OCI-M2 (cell line): Measurements from ENCODE around the gene OR6S1.
"Not testable (repeated sequence)": the region's sequence is repeated elsewhere in the genome, so short reads cannot be mapped to it uniquely, and the experiment has no call there.

Experiments used
- DNase-seq: peaks from one replicate; lab custom pipeline; 2025; ENCODE audit not compliant: unreplicated experiment; lab: John Stamatoyannopoulos, UW

Gene OR6S1

GRCh38 chr14:20671597-20672283, 30.2 kb upstream of the OR6S1 start:
- DNase-seq: no peak

GRCh38 chr14:20668969-20669368, 27.5 kb upstream of the OR6S1 start:
- DNase-seq: no peak

- no peak for DNase-seq
These were observed 26.5 kb upstream of the OR6S1 start for GRCh38 chr14:20667957-20668356.

- not testable (repeated sequence) for DNase-seq
These were observed 25.0 kb upstream of the OR6S1 start for GRCh38 chr14:20666400-20666961.

- DNase-seq: peak; percentile 41
These were observed 21.7 kb upstream of the OR6S1 start for GRCh38 chr14:20662968-20663732.

- no peak for DNase-seq
These were observed 19.7 kb upstream of the OR6S1 start for GRCh38 chr14:20661197-20661596.

- no peak for DNase-seq
These were observed 18.4 kb upstream of the OR6S1 start for GRCh38 chr14:20659813-20660395.

GRCh38 chr14:20659336-20659735, 17.8 kb upstream of the OR6S1 start:
- DNase-seq: no peak

GRCh38 chr14:20658246-20658645, 16.8 kb upstream of the OR6S1 start:
- DNase-seq: no peak

- no peak for DNase-seq
These were observed 16.0 kb upstream of the OR6S1 start for GRCh38 chr14:20657216-20658211.

GRCh38 chr14:20656274-20656673, 14.8 kb upstream of the OR6S1 start:
- no peak for DNase-seq

GRCh38 chr14:20655851-20656250, 14.4 kb upstream of the OR6S1 start:
- DNase-seq: no peak

- DNase-seq: peak; percentile 86
These were observed 11.8 kb upstream of the OR6S1 start for GRCh38 chr14:20652996-20653975.

- DNase-seq: no peak
These were observed 4.0 kb upstream of the OR6S1 start for GRCh38 chr14:20645481-20645880.

GRCh38 chr14:20644520-20644919, 3.0 kb upstream of the OR6S1 start:
- DNase-seq: no peak

GRCh38 chr14:20642755-20643154, 1.3 kb upstream of the OR6S1 start:
- not testable (repeated sequence) for DNase-seq

GRCh38 chr14:20642182-20642581, 691 bp upstream of the OR6S1 start:
- no peak for DNase-seq

GRCh38 chr14:20632831-20633691, 8.4 kb downstream of the OR6S1 start:
- DNase-seq: peak; percentile 87

- no peak for DNase-seq
These were observed 9.1 kb downstream of the OR6S1 start for GRCh38 chr14:20632448-20632830.
